HG03457 (cell line): ENCODE measurements around the gene SNX3.

Experiments used
- ATAC-seq: cut with Tn5 transposase; IDR thresholded peaks from one replicate; pipeline ENCODE4 v1.9.1; 2021; ENCODE audit warnings: moderate number of reproducible peaks; ENCODE audit not compliant: unreplicated experiment

Gene SNX3

DNA sequence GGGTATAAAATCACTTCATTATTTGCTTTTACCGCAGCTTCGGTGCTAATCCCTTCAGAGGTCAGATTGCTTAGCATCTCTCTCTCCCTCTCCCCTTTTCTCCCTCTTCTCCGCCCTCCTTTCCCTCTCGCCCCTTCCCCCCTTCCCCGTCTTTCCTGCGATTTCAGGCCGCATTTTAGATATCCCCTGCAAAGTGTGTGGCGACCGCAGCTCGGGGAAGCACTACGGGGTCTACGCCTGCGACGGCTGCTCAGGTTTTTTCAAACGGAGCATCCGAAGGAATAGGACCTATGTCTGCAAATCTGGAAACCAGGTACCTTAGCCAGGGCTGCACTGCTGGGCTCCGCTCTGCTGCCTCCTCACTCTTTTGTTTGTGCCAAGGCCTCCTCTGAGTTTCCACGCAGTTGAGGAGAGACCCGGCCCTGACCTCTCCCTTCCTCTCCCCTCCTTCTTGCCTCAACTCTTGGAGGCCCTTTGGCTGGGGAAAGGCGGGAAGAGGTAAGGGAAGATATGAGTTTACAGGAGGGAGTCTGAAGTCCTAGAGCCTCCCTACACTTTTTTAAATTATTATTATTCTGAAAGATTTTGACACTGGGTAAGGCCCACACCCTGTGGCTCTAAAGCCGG is 89.4 kb downstream of the SNX3 start:
- no peak for ATAC-seq

DNA sequence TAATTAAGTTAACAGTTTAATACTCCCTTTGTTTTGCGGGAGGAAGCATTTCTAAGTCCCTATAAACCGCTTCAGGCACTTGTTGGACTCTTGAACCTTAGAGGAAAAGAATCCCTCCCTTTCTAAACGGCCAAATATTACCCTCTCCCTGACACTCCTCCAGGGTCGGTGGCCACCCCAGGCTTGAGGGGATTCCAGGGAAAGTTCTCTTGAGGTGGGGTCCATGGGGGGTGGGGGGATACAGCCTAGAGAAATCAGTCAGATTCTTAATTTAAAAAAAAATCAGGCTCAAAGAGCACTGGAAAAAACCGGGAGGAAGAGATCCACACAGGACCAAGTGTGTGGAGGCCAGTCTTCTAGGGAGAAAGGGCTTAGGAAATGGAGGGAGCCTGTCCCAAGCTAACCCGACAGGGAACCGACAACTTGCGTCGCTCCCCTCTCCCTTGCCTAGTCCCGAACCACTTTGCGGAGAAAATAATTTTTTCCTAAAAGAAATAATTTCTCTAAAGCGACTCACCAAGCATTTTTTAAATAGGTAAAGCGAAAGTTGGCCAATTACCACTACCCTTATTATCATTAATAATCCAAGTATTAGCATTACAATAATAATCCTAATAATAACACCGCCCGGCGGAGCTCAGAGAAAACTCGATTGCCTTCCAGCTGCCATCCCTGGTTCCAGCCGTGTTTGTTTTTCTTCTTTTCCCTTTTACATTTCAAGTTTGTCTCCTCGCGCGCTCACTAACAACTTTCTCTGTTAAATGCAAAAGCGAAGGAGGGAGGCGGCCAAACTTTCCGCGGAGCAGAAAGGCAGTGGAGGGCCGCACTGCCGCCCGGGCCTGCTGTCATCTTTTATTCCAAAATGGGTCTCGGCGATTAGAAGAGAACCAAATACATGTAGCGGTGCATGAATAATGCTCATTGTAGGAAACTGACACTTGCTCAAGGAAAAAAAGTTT is 90.2 kb downstream of the SNX3 start:
- ATAC-seq: no peak

DNA sequence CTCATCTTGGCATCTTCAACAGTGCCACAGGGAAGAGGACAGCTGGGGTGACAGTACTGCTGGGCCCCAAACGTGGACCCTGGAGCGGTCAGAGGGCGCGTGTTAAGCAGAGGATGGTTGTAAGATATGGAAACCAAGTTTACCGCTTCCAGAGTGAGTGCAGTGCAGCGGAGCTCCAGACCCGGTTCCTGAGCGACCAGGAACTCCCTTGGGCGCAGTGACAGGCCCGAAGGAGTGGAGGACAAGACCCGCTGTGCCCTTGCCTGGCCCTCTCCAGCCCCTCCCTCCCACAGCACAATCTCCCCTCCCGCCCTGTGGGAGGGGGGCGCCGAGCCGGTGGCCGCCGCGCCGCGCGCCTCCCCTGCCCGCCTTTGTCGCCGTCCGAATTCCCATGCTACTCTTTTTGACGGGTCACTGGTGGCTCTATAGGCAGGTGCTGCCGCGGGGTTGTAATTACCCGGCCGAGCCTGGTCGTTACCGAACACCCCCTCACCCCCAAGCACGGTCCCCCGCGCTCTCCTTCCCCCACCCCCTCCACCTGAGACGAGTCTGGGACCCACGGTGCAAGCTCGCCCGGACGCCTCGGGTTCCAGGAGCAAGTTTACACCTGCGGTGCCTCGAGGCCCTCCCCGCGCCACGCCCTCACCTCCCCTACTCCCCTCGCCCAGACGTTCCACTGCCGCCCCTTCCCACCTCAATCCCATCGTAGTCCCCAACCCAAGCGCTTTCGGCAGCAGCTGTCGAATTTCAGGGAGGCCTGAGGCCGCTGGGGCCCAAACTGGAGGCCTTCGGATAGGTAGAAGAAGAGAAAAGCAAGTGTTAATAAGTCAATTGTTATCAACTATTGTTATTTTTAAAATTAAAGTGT is 91.1 kb downstream of the SNX3 start:
- ATAC-seq: no peak

DNA sequence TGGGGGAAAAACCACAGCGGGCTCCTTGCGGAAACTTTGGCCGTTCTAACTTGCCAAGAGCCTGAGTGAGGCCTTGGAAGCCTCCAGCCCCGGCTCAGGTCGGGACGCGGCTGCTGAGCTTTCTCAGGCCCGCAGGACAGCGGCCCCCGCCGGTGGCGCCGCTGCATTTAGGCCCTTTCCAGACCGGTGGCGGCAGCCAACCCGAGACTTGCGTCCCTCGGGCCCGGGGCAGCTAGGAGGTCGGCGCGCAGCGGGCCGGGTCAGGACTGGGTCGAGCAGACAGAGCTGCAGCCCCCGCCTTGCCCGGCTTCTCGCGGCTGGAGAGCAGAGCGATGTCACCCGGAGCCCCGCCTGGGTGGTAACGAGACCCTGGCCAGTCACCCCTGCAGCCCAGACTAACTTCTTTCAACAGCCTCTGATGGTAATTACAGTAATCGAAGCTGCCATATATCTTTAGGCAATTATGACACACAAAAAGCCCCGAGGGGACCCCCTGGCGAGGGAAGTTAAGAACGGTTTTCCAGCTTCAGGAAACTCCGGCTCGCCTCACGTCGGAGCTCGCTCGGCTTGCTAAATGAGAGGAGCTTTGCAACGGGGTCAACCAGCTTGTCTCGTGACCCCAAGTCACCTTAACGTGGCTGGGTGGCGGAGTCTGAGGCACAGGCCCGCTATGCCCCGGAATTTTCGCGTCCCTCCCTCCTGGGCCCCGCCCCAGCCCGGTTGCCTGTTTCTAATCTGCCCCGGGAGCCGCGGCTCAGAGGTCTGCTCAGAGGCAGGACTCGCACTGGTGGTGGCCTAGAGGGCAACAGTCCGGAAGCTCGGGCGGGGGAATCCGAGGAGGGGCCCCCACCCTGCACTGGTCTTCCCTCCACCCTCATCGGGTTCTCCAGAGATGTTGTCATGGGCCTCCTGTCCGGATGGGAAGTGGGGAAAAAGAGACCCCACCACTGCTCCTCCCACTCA is 92.1 kb downstream of the SNX3 start:
- no peak for ATAC-seq

DNA sequence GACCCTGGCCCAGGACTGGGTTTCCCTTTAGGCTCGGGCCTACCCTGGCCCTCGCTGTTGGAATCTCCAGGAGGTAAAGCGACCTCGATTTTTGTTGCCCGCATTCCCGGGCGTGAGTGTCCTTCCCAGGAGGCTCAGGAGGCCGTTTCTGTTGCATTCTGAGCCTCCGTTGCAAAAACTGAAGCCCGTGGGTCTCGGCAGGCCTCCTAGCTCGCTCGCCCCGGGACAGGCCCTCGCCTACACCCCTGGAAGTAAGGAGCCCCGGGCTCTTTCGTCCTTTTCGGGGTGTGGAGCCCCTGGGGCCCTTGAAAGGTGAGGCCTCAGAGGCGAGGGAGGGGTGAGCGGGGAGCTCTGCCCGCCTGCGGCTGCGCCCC is 92.8 kb downstream of the SNX3 start:
- ATAC-seq: no peak

DNA sequence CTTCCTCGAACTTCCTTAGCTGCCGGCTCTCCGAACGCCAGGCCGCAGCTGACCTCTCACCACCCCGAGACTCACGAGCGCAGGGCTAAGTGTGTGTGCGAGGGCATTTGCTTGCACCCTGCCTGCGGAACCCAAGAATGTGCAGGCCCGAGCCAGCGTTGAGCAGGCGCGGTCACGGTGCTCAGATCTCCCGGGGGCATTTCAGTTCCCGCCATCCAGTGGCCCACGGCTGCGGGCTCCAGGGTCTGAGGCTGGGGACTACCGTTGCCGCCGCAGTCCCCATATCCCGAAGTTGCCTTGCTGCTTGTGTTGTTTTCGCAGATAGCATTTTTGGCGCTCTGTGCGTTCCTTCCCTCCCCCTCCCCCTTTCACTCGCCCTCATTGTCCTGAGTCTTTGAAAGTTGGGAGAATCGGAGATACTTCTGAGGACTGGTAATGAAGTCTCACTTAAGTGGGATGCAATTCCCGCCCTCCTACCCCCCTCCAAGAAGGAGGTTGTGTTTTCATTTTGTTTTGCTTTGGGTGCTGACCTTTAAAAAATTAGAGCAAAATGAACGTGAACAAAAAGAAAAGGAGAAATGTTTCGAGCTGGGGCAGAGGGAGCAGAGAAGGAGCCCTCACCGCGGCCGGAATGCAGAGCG is 93.3 kb downstream of the SNX3 start:
- no peak for ATAC-seq

DNA sequence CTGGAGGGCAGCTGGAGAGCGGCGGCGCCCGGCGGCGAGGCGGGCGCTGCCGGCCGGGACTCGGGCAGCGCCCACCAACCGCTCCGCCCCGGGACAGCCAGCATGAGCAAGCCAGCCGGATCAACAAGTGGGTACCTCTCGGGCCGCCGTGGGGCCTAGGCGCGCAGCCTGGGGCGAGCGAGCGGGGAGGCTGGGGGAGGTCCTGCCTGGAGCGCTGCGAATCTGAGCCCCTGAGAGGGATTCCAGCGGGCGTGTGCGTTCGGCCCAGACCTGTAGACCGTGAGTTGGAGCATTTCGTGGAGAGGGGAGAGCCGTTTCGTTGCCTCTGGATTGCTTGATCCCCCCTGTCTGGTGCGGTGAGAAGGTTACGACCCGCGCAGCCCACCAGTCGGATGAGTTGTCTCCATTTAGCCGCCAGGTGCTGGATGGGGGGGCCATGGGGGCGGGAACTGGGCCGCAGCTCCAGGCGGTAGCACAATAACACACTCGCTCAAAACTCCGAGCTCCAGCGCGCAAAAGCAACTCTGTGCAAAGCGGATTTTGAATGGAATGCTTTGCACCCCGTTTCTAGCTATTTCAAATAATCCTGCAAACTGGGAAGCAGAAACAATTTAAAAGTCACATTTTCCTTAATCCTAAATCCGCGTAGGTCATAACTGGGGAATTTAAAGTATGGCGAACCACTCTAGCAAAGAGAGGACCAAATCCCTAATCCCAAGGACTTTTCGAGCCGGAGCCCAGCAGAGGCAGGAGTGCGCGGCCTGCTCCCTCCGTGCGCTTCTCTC is 94.0 kb downstream of the SNX3 start:
- ATAC-seq: no peak

DNA sequence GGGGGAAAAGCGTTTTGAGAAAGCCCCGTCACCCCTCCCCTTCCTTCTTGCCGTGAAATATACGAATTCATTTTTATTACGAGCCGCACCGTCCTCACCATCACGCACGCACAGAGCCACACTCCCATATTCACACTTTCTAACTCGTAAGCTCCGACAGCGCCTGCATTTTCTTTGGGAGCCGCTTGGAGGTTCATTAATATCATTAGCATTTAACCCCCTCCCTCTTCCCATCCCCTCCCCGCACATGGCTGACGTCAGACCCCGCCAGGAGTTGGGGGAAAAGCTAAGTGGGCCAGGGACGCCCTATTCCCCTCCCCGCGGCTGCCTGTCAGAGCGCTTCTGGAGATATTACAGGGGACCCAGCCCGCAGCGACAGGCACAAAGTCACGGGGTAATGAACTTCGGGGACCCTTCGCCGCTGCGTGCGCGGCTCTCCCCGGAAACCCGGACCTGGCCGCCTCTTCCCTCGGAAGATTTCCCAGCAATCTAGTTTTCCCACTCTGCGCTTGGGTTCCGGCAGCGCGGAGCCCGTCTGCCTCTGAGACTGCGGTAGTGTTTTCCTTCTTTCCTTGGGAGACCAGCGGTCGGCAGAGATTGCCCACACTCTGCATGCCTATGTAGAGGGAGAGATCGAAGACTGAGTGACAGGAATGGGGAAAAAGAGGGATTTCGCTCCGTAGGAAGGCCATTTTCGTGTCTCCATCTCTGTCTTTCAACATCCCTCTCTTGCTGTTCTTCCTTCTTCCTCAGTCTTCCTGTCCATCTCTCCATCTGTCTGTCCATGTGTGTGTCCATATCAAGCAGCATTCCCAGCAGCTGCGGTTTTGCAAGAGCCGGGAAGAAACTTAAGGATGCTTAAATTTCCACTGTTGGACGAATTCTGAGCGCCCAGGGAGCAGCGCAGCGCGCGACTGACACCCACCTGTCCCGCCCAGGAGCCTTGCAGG is 94.9 kb downstream of the SNX3 start, which contains the start of gene NR2E1:
NR2E1 (plus strand) TSS at position 309 of the 950 bp plus-strand sequence. CDS start 744 bp downstream, outside the sequence.
- ATAC-seq: no peak

DNA sequence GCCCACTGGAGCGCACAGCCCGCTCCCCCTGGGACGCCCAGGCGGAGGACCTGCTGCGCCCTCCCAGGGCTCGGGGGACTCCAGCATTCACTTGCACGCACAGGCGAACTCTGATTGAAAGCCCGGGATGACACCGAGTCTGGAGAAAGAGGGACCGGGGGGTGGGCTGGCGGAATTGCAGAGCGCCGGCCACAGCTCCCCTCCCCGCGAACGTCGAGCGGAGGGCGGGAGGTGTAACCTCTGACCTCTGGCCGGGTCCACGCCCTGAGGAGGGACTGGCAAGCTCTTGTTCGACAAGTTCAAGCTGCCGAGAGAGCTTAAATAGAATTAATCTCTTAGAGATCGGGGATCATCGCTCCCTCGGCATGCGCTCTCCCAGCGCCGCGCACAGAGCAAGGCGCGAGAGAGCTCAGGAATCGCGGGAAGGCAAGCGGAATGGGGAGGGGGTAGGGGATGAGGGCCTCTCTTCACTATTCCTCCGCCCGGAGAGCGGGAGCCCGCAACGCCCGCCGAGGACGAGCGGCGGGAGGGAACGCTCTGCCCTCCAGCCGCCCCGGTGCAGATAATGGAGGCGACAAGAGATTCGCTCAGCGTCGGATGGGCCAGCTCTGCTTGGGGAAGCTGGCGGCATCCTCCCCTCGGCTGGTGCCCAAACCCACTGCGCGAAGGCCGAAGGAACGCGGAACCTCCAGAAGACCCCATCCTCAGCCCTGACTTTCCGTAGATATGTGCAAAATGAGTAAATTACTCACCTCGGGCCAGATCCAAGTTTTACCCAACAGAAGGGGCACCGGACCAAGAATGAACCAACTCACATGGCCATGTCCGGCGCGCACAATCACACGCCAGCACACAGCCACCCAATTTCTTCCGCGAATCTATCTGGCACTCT is 95.8 kb downstream of the SNX3 start:
- ATAC-seq: no peak

DNA sequence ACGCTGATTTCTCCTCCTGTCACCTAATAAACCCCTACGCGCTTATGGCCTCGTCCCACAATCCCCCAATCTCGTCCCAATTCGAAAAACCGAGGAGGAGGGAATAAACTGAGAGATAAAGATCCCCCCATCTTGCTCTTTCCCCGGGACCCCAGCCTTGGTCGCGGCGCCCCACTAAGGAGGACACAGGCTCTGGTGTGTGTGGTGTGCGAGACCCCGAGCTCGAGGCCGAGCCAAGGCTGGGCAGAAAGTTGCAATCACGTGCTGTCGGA is 96.4 kb downstream of the SNX3 start:
- no peak for ATAC-seq

DNA sequence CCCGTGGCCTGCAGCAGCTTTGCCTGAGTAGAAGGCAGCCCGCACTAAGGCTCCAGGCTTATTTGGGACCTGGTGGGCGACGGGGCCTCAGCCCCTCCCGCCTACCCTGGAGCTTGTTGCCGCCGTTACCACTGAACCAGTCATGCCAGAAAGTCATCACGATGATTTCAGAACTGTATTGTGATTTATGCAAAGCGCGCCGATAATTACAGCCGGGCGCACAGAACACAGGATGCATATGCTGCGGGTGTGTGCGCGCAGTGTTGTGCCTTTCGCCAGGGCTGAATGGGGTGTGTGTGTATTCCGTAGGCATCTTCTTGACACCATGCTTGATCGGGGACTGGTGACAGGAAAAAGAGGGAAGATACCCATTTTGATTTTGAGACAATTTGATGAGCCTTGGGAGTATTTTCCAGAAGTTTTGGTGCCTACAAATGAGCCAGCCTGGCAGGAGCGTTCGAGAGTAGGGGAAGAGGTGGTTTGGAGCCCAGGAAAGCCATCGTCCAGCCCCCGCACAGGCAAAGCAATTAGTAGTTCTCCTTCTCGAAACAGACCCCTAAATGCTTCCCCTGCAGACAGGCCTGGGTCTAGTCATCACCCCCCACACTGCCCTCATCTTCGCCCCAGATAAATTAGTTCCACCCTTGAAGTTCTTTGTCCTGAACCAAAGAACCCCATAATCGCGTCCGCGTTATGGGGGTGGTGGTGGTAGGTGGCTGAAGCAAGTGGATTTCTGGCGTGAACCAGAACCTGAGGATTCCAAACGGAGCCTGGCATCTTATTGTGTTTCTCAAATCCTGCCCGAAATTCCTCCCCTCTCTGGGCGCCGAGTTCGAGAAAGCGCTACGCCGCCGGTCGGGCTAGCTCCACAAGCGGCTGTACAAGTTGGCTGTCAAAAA is 96.9 kb downstream of the SNX3 start:
- ATAC-seq: no peak

DNA sequence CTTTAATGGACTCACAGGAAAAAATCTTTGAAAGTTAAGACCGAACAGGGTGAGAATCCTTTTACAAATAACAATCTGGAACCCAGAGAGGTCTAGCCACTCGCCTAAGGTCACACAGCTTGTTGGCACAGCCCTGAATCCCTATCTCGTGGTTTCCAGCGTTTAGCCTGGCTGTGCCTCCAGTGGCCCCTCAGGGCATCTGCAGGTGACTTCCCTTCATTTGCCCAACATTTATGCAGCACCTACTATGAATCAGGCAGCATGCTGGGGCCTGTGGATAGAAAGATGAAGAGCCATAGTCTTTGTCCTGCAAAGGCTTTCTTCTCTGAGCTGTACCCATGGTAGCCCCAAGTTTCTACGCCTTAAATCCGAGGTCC is 97.6 kb downstream of the SNX3 start:
- ATAC-seq: no peak

DNA sequence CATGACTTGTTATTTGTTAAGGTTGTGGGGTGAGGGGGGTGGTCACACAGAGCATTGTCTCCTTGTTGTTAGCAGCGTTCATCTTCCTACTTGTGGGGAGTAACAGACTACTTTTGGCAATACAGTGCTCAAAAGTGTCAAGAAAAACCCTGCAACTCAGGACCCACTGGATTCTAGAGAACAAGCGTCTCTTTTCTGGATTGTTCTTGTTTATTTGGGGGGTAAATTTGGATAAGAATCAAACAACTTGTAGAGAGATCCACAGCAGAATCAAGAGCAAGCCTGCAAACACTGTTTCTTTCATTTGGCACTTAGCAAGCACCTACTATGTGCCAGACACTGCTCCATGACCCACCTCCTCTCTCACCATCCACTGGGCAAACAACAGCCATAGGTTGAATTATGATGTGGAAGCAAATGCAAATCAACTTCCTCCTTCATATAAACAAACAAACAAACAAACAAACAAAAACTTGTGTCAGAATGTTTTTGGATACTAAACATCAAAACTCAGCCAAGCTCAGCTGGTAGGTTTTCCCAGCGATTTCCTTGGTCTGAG is 99.0 kb downstream of the SNX3 start:
- no peak for ATAC-seq
